Endothelial cell of hepatic sinusoid (primary cell): ENCODE results near the gene SIK2.

ENCODE experiments used
- in situ Hi-C: cut with HindIII; loops from 2 replicates; pipeline ENCODE4 v1.10.0; 2017; ENCODE audit warnings: low sequenced_read_pairs

Gene SIK2

DNA sequence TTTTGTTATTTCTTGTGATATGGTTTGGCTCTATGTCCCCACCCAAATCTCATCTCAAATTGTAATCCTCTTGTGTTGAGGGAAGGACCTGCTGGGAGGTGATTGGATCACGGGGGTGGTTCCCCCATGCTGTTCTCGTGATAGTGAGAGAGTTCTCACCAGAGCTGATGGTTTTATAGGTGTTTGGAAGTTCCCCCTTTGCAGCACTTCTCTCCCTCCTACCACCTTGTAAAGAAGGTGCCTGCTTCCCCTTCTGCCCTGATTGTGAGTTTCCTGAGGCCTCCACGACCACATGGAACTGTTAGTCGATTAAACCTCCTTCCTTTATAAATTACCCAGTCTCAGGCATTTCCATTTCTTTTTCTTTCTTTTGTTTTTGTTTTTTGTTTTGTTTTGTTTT lies 24.4 kb upstream of the SIK2 start:
- in situ Hi-C loops, result no loop called here

DNA sequence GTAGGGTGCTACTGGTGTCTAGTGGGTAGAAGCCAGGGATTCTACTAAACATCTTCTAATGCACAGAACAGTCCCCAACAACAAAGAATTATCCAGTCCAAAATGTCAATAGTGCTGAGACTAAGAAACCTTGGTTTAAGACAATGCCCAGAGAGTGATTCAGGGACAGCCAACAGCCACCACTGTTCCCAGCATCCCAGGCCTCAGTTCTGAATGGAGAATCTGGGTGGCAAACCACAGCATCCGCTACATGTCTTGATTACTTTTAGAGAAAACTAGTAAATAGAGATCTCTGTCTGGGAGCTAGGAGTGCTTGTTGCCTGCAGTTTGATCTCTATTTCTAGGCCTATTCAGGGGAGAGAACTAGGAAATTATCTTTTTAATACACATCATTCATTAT lies 20.9 kb upstream of the SIK2 start:
- in situ Hi-C loops, result loop anchor here (10.0 kb wide), 1 partner anchor 263 kb away; no protein-coding TSS in a partner anchor

DNA sequence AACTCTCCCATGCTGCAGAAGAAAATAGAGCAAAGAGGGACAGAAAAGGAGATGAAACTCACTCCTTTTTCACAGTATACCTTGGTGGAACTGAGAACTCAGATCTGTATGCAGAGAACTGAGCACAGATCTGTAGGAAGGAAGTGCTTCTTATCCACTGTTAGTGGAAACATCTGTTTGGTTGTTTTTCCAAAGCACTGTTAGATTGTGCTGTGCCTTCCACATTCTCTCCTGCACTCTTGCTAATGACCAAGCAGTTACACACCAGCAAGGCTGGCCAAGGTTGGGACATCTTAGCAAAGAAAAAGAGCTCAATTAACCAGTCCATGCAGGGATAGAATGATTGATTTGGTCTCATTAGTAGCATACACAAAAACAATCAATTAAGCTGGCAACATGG lies 20.1 kb upstream of the SIK2 start:
- in situ Hi-C loops, result loop anchor here (10.0 kb wide), 1 partner anchor 263 kb away; no protein-coding TSS in a partner anchor

DNA sequence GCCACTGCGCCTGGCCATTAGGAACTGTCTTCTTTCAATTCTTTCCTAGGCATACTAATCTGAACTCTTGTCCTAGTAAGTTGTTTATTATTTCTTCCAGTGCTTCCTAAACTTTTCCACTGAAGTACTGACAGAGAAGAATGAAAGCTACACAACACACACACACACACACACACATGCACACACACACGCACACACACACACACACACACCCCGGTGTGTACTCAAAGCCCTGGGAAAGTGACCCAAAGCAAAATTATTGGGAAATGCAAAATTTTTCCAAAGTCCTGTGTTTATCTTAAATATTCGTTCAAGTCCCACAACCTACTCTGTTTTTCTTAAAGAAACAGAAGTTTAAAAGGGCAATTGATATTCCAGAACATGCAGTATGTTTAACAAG lies 19.4 kb upstream of the SIK2 start:
- in situ Hi-C loops, result loop anchor here (10.0 kb wide), 1 partner anchor 262 kb away; no protein-coding TSS in a partner anchor

DNA sequence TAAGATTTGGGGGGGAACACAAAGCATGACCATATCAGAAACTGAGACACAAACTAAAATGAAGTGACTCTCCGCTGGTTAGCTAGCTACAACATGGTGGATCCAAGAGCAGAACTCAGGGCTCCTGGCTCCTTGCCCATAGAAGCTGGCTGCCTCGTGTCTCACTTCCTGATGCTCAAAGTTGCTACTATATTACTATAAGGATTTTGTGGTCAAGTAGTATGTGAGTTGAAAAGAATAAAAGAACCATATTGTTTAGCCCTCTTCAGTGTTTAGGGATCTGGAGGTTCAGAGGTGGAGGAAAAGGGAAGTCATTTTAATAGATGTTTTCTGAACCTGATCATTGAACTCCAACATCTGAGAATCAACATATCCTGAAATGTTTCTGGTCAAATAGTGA lies 16.9 kb upstream of the SIK2 start:
- in situ Hi-C loops, result loop anchor here (5.0 to 10.0 kb wide), 2 partner anchors 202 to 259 kb away; no protein-coding TSS in a partner anchor

DNA sequence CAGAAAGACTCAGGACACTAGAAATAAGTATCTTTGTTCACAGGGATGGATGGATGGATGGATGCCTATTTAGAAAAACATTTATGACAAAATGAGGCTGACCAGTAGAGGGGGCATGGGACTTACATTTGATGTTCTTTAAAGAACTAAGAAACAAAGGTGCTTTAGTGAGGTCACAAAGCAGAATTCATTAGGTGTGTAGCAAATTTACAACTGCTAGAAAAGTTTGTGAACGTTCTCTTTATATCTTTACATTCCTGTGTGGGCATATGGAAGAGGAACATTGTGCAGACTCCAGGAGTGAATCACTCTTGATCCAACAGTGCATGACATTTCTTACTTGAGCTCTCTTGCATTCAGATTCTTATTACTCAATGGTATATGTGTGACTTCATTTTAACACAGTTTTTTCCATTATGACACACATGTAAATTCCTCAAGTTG lies 15.8 kb upstream of the SIK2 start:
- in situ Hi-C loops, result loop anchor here (5.0 to 10.0 kb wide), 2 partner anchors 201 to 258 kb away; no protein-coding TSS in a partner anchor

DNA sequence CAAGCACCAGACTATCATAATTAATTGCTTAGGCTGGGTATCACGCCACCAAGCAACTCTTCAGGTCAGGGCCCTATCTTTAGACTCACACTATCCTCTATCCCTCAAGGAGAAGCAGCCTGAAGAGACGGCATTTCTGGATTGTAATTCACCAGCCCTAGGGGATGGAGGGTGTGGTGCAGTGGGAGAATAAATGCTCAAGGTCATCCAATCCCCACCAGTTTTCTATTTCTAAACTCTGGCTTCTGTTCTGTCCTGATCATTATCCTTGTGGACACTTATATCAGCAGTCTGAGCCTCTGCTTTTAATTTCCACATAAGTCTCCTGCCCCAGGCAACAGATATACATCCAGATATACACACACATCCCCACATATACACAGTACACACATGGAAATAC lies 13.1 kb upstream of the SIK2 start:
- in situ Hi-C loops, result loop anchor here (5.0 to 10.0 kb wide), 2 partner anchors 198 to 256 kb away; no protein-coding TSS in a partner anchor

DNA sequence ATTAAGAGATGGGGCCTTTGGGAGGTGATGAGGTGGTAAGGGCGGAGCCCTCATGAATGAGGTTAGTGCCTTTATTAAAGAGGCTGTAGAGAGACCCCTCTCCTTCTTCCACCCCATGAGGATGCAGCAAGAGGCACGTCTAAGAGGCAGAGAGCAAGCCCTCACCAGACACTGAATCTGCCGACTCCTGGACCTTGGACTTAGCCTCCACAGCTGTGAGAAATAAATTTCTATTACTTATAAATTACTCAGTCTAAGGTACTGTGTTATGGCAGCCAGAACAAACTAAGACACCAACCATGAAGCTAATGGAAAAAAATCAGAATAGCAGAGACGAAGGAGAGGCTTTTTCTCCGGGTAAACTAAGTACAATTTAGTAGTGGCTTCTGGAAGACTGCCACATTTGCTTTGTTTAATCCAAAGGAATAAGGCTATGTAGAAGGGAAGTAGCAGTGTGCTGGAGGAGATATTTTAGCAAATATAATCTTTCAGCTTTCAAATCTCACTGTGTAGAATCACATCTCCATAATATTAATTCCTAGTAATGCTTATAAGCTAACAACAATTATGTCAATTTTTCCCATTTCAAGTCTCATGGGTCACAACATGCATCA lies 12.3 kb upstream of the SIK2 start:
- in situ Hi-C loops, result loop anchor here (5.0 to 10.0 kb wide), 2 partner anchors 197 to 255 kb away; no protein-coding TSS in a partner anchor

DNA sequence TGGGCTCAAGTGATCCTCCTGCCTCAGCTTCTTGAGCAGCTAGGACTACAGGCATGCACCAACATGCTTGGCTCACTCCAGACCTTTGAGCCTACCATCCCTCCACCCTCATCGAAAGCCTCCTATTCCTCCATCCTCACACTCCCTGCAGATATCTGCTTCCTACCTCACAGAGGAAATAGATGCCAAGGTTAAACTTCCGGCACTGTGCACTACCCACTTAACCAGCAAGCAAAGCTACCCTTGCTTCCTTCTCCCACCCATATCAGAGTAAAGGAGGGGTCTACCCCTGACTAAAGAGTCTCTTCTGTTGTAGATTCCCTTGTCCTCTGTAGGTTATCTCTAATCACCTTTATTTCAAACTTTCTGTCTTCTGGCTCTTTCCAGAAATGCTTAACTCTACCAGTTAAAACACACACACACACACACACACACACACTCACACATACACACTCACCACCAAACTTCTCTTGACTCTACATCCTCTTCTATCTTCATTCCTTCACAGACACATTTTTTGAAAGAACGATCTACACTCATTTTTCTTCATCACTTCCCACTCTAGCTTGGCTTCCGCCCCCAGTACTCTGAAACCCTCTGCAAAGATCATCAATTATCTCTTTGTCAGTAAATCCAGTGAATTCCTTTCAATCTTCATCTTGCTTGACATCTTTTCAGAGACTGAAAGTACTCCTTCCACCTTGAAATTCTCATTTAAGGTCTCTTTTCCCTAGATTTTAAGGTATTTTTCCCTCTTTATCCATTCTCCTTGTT lies 10.9 kb upstream of the SIK2 start:
- in situ Hi-C loops, result no loop called here

DNA sequence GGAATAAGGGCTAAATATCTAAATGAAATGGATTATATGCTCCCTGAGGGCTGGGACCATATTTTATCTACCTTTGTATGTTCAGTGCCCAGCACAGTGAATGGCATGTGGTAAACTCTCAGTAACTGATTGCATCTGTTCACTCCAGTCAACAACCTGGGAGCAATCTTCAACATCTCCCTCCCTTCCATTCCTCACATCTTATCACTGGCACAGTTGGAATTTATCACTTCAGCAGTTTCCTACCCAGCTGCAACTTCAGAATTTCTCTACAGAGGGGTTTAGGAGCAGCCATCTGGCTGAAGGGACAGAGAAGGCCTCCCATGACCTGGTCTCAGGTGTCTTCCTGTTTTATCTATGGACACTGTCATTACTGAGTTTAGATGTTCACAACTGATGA lies 9.8 kb upstream of the SIK2 start:
- in situ Hi-C loops, result no loop called here

DNA sequence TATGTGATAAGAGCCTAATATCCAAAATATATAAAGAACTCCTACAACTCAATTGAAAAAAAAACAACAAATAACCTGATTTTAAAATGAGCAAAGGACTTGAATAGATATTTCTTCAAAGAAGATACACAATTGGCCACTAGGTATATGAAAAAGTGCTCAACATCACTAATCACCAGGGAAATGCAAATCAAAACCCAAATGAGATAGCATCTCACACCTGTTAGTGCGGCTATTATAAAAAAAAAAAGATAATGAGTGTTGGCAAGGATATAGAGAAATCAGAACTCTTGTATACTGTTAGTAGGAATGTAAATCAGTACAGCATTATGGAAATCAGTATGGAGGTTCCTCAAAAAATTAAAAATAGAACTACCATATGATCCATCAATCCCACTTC lies 5.9 kb upstream of the SIK2 start:
- in situ Hi-C loops, result no loop called here

DNA sequence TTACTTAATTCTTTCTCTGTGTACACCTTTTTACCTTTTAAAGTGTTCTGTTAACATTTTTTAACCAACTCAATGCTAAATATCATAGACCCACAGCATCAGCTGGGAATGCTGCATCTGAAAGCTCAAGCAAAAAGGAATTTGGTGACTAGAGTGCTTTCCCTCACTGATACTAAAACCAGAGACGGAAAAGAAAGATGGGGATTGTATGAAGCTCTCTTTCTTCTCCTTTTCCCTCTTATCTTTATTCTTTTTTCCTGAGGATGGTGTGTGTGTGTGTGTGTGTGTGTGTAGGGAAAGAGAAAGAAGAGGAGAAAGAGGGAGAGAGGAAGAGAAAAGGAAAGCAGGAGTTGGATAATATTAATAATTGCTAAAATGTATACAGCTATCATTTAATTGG lies 4.1 kb upstream of the SIK2 start:
- in situ Hi-C loops, result no loop called here

DNA sequence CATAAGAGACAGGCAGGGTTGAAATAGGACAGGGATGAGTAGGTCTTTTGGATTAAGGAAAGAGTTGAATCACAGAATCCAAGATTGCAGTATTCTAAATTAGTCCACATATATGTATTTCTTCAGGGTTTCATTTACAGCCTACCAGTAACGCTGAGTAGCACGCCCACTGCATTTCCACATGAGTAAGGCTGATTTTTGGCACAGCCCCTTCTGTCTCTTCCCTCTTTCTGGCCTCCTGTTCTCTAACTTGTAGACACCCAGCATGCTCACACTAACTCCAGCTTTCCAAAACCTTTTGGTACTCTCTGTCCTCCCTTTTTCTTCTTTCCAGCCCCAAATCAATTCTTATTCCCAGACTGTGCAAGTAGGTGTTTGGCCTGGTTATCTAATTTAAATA lies 3.7 kb upstream of the SIK2 start:
- in situ Hi-C loops, result no loop called here

DNA sequence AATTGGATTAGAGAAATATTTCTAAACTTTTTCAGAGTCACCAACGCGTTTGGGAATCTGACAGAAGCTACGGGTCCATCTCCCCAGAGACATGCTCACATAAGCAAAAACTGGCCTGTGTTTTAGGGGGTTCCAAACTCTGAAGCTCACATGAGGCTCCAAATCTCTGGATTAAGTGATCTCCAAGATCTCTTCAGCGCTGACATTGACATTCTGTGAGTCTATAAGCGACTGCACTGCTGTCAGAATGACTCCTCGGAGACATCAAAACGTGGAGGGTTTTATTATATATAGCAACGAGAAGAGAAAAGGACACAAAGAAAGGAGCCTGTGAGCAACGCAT lies 642 bp upstream of the SIK2 start:
- in situ Hi-C loops, result no loop called here

DNA sequence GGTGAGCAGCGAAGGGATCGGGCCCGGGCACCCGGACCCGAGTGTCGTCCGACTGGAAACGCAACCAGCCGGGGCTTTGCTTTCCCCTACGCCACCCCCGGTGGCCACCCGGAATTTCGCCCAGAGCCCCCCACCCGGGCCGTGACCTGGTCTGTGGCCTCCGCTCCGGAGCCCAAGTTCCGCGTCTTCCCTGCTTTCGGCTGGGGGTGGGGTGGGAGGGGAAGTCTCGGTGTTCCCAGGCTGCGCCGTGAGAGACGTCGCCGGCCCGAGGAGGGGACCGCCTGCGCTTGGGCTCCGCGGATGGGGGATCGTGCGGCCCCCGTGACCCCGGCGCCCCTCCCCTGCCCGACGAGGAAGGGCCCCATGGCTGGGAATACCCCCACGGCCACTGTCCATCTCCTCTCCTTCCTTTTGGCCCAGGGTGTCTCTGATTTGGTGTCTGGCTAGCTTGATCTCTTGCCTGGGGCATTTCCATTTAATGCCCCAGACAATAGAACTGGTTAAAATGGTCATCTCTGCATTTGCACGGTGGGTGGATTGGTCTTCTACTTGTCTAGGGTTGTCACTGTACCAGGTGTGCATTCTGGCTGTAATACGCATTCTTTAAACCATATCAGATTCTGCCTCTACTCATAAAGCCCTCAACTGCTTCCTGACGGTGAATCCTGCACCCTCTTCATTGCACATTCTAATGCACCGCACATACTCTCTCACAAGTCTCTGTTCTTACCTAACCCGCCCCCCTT lies 789 bp downstream of the SIK2 start:
- in situ Hi-C loops, result no loop called here

DNA sequence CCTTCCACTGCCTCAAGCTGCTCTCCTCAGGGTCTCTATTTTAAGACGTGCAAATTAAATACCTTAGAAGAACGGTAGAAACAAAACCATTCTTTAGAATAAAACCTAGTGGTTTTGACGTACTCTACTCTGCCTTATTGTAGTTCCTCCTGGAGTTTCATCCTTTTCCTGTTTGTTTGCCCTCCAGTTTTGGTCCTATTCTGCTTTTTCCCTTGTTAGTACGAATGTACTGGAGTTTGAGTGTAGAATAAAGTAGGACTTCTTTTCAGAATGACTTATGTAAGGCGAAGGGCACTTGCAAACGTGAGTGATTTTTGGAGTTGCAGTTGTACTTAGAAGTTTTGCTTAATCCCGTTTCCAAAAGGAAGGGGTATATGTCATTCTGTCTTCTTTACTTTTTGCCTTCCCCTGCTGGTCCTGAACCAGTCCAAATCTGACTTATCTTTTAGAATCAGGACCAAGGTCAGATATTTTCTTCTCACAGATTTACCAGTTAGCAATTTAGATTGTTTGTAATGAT lies 1.4 kb downstream of the SIK2 start:
- in situ Hi-C loops, result no loop called here

DNA sequence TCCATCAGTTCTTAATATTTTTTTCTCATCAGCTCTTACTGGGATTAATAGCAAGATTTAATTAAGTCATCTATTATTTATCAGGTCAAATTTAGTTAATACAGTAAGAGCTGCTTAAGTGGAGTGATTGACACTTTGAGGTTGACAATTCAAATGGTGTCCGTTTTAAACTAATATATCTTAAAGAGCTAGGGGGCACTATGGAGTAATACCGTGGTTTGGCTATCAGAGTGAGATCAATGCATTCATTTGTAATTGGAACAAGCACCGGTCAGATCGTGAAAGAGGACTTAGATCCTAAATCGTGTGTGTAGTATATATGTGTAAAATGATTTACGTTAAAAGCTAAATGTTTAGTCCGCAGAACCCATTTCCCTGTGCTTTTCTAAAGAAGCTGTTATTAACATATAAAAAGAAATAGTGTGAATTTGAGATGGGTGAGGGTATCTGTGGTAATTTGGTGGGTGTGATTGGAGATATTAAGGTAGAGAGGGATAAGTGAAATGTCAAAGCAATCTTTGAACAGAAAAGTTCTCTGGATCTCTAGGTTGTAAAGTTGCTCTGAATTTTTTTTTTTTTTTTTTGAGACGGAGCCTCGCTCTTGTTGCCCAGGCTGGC lies 2.3 kb downstream of the SIK2 start:
- in situ Hi-C loops, result no loop called here

DNA sequence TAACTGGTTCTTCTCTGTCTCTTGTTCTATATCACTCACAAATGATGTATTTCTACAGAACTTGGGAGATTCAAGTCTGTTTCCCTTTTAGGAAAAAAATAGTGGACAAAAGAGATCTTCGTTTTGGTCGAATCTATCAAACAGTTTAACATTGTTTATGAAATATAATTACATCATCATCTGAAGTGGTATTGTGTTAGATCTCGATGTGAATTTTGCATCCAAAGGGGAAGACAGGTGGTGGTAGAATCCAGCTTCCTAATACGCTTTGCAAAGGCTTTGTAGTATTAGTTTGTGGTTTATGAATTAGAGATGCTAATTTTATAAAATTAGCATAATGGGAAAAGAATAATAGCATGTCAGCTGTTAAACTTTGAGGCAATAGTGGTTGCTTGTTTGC lies 3.4 kb downstream of the SIK2 start:
- in situ Hi-C loops, result no loop called here

DNA sequence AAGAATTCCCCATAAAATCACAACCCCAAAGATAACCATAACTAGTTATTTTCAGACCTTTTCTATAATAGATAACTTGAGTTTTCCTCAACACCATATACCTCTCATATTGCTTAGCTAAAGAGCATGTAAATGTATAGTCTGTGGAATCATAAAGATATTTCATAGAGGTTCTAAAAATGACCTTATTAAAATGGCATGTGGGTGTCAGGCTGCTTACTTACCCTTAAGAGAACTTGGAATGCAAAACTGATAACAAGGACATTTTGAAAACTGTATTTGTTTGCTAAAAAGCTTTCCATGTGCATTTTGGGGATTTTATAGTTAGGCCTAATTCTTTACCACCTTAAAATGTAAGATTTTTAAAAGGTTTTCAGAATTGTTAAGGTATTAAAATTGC lies 4.7 kb downstream of the SIK2 start:
- in situ Hi-C loops, result no loop called here

DNA sequence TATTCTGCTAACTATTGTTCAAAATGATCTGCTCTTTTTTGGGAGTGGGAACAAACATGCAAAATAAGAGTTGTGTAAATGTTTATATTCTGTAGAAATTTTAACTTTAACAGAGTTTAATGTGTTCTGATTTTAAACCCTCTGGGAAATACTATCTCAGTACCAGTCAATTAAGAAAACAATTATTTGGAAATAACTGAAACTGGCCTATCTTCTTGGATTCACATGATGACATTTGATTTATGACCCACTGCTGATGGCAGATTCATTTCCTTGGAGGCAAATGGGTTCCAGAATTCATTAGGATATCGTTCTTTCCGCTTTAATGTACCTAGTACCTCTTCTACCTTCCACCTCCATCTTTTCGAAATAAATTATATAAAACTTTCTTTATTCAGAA lies 5.5 kb downstream of the SIK2 start:
- in situ Hi-C loops, result no loop called here

DNA sequence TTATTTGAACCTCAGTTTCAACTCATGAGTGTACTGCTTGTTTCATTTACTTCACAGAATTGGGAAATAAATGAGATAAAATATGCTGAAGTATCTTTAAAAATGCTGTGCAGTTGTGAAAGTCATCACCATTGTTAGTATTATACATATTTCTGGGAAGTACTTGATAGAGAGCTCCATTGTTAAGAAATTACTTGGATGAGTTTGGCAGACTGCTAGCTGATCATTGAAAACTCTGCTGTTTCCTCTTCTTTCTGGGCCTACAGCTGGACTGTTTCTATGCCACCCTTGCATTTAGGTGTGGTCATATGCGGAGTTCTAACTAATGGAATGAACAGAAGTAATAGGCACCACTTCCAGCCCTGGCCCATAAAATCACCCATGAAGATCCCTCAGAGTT lies 10.0 kb downstream of the SIK2 start:
- in situ Hi-C loops, result no loop called here
